Jurkat, Clone E6-1 (cell line): Measurements from ENCODE around the gene GTF3C1.
A peak's percentile ranks its signal among the peaks of the same experiment; 100 is the strongest.
"Not testable (repeated sequence)": the region's sequence is repeated elsewhere in the genome, so short reads cannot be mapped to it uniquely, and the experiment has no call there.

ENCODE experiments used
- DNase-seq: peaks from one replicate; pipeline ENCODE4 v3.0.0-alpha.2; 2011; ENCODE audit warnings: low read depth, low spot score
- H3K4me3 ChIP-seq: 2 replicates; pipeline ENCODE4 v1.5.1; 2011; ENCODE audit warnings: mild to moderate bottlenecking, low read length, control low read depth, moderate library complexity

Gene GTF3C1

GRCh38 chr16:27571433-27572326 is 22.0 kb upstream of the GTF3C1 start:
- DNase-seq = no peak
- no peak overlapping the region for H3K4me3 ChIP-seq

- not testable (repeated sequence) for H3K4me3 ChIP-seq, DNase-seq
Measured at GRCh38 chr16:27570986-27571385, 21.3 kb upstream of the GTF3C1 start.

- H3K4me3 ChIP-seq = no peak overlapping the region
- DNase-seq = no peak
Measured at GRCh38 chr16:27568077-27568476, 18.4 kb upstream of the GTF3C1 start.

- no peak for DNase-seq
Measured at GRCh38 chr16:27566417-27566816, 16.7 kb upstream of the GTF3C1 start.

DNA sequence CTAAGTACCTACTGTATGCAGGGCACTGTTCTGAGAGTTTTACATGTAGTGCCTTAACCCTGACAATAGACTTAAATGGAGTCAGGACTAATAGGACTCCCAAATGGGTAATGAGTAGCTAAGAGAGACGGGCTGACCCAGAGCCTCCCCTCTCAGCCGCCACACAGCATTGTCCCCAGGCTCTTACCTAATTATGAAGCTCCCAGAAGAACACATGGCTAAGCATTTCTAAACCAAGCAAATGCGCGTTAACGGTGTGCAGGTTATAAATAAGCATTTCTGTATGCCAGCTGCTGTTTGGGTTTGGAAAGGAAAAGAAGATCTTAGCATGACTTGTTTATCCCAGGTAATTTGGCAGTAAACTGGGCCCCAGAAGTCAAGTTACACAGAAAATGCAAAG is 14.5 kb upstream of the GTF3C1 start:
- no peak overlapping the region for H3K4me3 ChIP-seq
- no peak for DNase-seq

More at GRCh38 chr16:27566417-27566816, 16.7 kb upstream of the GTF3C1 start:
- no peak overlapping the region for H3K4me3 ChIP-seq

DNA sequence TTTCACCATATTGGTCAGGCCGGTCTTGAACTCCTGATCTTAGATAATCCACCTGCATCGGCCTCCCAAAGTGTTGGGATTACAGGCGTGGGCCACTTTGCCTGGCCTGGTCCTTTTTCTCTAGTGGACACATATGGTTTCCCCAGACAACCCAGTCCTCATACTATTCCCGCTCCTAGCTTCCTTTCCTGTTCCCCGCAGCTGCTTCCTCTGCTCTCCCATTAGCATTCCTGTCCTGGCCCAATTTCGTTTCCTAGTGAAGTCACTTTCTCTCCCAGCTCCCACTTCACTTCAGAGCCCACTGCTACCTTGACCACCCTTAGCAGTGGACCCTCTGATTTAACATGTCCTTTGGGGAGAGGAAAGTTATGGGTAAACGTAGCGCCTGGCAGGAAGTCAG is 11.5 kb upstream of the GTF3C1 start:
- H3K4me3 ChIP-seq = no peak overlapping the region
- no peak for DNase-seq

DNA sequence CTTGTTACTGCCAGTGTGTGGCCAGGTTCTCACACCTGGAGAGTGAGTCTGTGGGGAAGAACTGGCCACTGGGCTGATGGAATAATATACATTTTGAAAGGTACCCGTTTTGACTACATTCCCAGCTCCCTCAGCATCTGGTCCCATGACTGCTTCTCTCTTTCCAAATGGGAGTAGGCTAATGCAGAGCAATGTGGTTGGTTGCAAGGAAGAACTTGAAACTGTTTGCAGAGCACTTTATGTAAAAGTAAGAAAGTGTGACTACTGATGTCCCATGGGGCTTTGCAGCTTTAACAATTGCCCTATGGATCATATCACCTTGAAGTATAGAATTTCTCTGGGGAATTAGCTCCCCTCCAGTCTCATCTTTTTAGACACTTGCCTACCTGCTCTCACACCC is 9.2 kb upstream of the GTF3C1 start:
- DNase-seq = no peak
- no peak overlapping the region for H3K4me3 ChIP-seq

DNA sequence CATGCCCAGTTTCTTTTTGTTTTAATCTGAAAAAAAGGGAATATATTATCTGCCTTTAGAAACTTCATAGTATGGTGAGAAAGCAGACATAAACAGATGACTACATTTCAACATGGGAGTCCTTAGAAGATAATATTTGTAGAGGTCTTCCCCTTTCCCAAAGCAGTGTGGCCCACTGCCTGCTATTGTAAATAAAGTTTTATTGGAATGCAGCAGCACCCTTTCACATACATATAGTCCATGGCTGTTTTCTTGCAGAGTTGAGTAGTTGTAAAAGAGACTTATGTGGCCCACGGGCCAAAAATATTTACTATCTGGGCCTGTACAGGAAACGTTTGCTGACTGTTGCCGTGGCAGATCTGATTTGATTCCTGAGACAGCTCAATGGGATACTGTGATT is 8.7 kb upstream of the GTF3C1 start:
- H3K4me3 ChIP-seq = no peak overlapping the region
- DNase-seq = no peak

DNA sequence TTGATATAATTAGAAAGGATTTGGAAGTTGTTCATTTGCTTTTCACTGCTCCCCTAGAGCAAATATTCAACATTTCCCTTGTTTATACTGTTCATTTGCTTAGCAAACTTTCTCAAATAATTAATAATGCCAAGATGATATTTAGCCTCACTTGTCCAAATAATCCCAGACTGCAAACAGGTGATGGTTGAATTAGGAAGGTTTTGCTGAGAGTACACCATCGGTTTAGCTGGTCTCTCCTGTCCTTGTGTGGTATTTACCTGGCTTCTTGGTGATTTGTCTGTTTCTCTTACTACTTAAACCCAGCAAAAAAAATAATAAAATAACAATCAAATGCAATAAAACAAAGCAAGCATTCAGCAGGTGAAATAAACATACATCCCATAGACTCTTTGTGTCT is 6.8 kb upstream of the GTF3C1 start:
- DNase-seq = no peak
- no peak overlapping the region for H3K4me3 ChIP-seq

DNA sequence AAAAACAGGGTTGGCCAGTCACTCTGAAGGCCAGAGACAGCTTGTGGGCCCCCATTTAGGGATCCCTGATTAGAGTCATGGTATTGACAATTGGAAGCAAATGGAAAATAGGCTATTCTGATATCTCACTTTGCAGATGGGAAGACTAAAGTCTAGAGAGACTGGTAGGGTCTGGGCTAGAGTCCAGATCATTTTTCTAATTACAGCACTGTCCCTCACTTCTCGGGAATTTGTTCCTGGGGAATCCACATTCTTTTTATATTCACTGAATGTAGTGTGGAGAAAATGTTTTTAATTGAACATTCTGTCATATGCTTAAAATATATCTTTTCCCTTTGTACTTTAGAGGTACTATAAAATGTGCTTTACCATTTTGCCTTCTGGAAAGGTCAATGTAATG is 1.3 kb upstream of the GTF3C1 start:
- DNase-seq = no peak
- H3K4me3 ChIP-seq = peak overlapping the region; percentile 100

DNA sequence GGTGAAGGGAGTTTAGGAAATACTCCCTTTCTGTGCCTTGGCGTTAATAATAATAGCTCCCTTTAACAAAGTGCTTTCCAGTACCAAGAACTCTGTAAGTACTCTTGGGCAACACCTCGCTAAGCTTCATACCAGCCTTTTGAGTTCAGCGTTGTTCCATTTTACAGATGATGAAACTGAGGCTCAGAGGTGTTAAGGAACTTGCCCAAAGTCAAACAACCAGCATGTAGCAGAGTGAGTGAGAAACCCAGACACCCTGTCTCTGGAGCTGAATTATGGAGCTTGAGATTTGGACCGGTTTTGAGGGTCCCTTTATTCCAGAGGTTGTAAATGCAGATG is 838 bp upstream of the GTF3C1 start:
- no peak for DNase-seq
- peak overlapping the region; percentile 100 for H3K4me3 ChIP-seq

DNA sequence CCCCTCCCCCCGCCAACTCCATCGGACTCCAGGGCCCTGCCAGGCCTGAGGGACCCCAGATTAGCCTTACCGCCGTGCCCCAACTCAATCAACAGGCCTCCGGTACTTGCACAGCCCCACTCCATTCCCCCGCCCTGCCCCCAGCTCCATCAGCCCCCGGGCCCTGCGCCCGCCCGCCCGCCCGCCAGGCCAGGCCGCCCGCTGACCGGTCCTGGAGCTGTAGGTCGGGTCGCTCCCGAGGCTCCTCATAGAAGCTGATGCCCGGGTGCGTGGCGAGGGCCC is 308 bp downstream of the GTF3C1 start:
- no peak for DNase-seq
- peak overlapping the region; percentile 100 for H3K4me3 ChIP-seq

GRCh38 chr16:27547851-27548250 is 1.9 kb downstream of the GTF3C1 start:
- no peak overlapping the region for H3K4me3 ChIP-seq
- DNase-seq = no peak

GRCh38 chr16:27547134-27547533 is 2.6 kb downstream of the GTF3C1 start:
- no peak overlapping the region for H3K4me3 ChIP-seq

GRCh38 chr16:27544671-27545070 is 5.0 kb downstream of the GTF3C1 start:
- H3K4me3 ChIP-seq = no peak overlapping the region
- DNase-seq = no peak

More at GRCh38 chr16:27547134-27547533, 2.6 kb downstream of the GTF3C1 start:
- no peak for DNase-seq

- no peak for DNase-seq
- no peak overlapping the region for H3K4me3 ChIP-seq
Measured at GRCh38 chr16:27543801-27544200, 5.9 kb downstream of the GTF3C1 start.

DNA sequence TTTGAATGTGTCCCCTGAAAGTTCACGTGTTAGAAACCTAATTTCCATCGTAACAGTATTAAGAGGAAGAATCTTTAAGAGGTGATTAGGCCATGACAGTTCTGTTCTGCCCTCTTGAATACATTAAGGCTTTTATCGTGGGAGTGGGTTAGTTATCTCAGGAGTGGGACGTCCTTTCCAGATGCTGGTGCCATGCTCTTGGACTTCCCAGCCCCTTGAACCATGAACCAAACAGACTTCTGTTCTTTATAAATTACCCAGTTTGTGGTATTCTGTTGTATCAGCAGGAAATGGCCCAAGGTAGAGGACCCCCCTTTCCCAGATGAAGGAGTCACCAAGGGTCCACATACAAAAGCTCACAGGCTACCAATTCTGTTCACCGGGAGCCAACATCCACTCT is 10.1 kb downstream of the GTF3C1 start:
- no peak overlapping the region for H3K4me3 ChIP-seq
- DNase-seq = no peak

- no peak for DNase-seq
- no peak overlapping the region for H3K4me3 ChIP-seq
Measured at GRCh38 chr16:27539120-27539519, 10.6 kb downstream of the GTF3C1 start.

DNA sequence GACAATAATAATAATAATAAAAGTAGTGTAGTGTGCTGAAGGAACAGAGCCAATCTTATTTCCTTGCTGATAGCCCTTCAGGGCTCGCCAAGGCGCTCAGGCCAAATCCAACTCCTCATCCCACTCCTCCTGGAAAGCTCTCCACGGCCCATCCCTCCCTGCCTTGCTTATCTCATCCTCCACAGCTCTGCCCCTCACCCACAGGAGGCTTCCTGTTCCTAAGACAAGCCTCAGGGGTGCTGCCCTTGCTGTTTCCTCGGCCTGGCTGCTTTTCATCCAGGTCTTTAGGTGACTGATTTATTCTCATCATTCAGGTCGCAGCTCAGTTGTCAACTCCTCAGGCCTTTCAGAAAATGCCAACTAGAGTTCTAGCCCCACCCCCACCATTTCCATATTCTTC is 11.2 kb downstream of the GTF3C1 start:
- H3K4me3 ChIP-seq = no peak overlapping the region
- no peak for DNase-seq

DNA sequence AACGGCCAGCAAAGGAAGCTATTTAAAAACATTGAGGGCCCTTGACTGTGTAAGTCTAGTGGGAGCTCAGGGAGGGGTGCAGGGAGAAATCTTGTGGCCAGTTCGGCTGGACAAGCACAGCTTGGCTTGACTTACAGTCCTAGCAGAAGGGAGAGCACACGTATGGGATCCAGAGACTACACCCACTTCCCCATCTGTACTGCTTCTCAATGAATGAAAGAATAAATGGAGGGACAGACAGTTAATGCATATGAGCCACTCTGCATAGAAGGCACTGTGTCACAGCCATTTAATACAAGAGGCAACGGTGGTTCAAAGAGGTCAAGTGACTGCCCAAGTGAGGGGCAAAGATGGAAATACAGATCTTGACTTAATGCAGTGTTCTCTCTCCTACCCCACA is 15.5 kb downstream of the GTF3C1 start:
- DNase-seq = no peak
- no peak overlapping the region for H3K4me3 ChIP-seq
